Measurements from ENCODE around the gene SYNE2.

- TF ChIP-seq CTCF (IDR thresholded peaks at IDR 0.05; ENCODE audit: control extremely low read depth in 1 of 3, insufficient read depth in 1 of 3, low read depth in 1 of 3, low read length in 3 of 3) (no peak), EP300 (IDR thresholded peaks at IDR 0.05; ENCODE audit: borderline replicate concordance in 1 of 2, low read depth in 2 of 2, low read length in 2 of 2) (no peak), POLR2AphosphoS5 (IDR thresholded peaks at IDR 0.05; ENCODE audit: low read depth, low read length) (no peak), JUND (IDR thresholded peaks at IDR 0.05; ENCODE audit: low read length) (no peak), CHD2 (IDR thresholded peaks at IDR 0.05; ENCODE audit: low read length) (no peak), YY1 (IDR thresholded peaks at IDR 0.05; ENCODE audit: low read depth, low read length) (no peak), JUN (IDR thresholded peaks at IDR 0.05; ENCODE audit: low read depth, low read length) (no peak), CEBPB (IDR thresholded peaks at IDR 0.05; ENCODE audit: low read depth, low read length) (no peak), SIN3A (conservative IDR thresholded peaks at IDR 0.05 in 1 of 2, IDR thresholded peaks at IDR 0.05 in 1 of 2; ENCODE audit: low read depth in 1 of 2, low read length in 2 of 2) (no peak), EZH2 (IDR thresholded peaks at IDR 0.05; ENCODE audit: low read depth, low read length, severe bottlenecking) (no peak), KDM1A (IDR thresholded peaks at IDR 0.05; ENCODE audit: borderline replicate concordance, low read length) (no peak), ASH2L (IDR thresholded peaks at IDR 0.05; ENCODE audit: low read length) (no peak)
- TF ChIP-seq, protein P1, sequence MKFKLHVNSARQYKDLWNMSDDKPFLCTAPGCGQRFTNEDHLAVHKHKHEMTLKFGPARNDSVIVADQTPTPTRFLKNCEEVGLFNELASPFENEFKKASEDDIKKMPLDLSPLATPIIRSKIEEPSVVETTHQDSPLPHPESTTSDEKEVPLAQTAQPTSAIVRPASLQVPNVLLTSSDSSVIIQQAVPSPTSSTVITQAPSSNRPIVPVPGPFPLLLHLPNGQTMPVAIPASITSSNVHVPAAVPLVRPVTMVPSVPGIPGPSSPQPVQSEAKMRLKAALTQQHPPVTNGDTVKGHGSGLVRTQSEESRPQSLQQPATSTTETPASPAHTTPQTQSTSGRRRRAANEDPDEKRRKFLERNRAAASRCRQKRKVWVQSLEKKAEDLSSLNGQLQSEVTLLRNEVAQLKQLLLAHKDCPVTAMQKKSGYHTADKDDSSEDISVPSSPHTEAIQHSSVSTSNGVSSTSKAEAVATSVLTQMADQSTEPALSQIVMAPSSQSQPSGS (IDR thresholded peaks at IDR 0.05; ENCODE audit: low read length) = no peak
Measured at GRCh38 chr14:63986789-63987533, 134.2 kb downstream of the SYNE2 start.

Measured in H1 (cell line).